Measurements from ENCODE around the gene ALG14. TPM values are rescaled to one million over a fixed set of nuclear protein-coding genes. Genes with fewer than 3 reads are reported as not detected.

The ALG14 gene
- total RNA-seq, 1 donor from 2014 or later, result 4.6 TPM

- intact Hi-C loops (cut with DNase I), result loop anchor here (5.0 kb wide), 1 partner anchor 185 kb away; no protein-coding TSS in a partner anchor
- Histone ChIP-seq H3K27me3 (ENCODE audit: low read depth) (no peaks in the 10 kb centered on the region), H3K4me3 (no peak overlapping the region), H3K36me3 (no peaks in the 10 kb centered on the region), H3K4me1 (peaks cover 19% of the 10 kb centered on the region), H3K9me3 (no peaks in the 10 kb centered on the region), H3K27ac (peak overlapping the region; percentile 57)
- peak; percentile 23 to 45 for ATAC-seq
- DNase-seq, result no peak
- no peak for TF ChIP-seq CTCF (IDR thresholded peaks at IDR 0.05)
These were observed 30.5 kb downstream of the ALG14 start for GRCh38 chr1:95042286-95042685.

- intact Hi-C loops (cut with DNase I), result loop anchor here (5.0 kb wide), 1 partner anchor 184 kb away; no protein-coding TSS in a partner anchor
- peak; percentile 85 to 90 for ATAC-seq
- peak overlapping the region; percentile 57 for H3K27ac ChIP-seq
- H3K36me3 ChIP-seq, result no peaks in the 10 kb centered on the region
- peak; percentile 71 for TF ChIP-seq CTCF (IDR thresholded peaks at IDR 0.05)
- peaks cover 19% of the 10 kb centered on the region for H3K4me1 ChIP-seq
- no peak overlapping the region for H3K4me3 ChIP-seq
- no peaks in the 10 kb centered on the region for H3K9me3 ChIP-seq
- no peak for DNase-seq
- no peaks in the 10 kb centered on the region for H3K27me3 ChIP-seq (ENCODE audit: low read depth)
These were observed 31.1 kb downstream of the ALG14 start for GRCh38 chr1:95041491-95042165.

- Histone ChIP-seq H3K4me1 (peaks cover 19% of the 10 kb centered on the region), H3K27me3 (ENCODE audit: low read depth) (no peaks in the 10 kb centered on the region), H3K4me3 (no peak overlapping the region), H3K27ac (no peak overlapping the region), H3K36me3 (no peaks in the 10 kb centered on the region), H3K9me3 (no peaks in the 10 kb centered on the region)
- ATAC-seq, result no peak
- intact Hi-C loops (cut with DNase I), result loop anchor here (5.0 kb wide), 1 partner anchor 183 kb away; no protein-coding TSS in a partner anchor
- no peak for DNase-seq
- TF ChIP-seq CTCF (IDR thresholded peaks at IDR 0.05), result no peak
These were observed 32.7 kb downstream of the ALG14 start for GRCh38 chr1:95040032-95040525.

- Histone ChIP-seq H3K27ac (no peak overlapping the region), H3K36me3 (no peaks in the 10 kb centered on the region), H3K4me1 (peaks cover 19% of the 10 kb centered on the region), H3K27me3 (ENCODE audit: low read depth) (no peaks in the 10 kb centered on the region), H3K4me3 (no peak overlapping the region), H3K9me3 (no peaks in the 10 kb centered on the region)
- TF ChIP-seq CTCF (IDR thresholded peaks at IDR 0.05), result no peak
- intact Hi-C loops (cut with DNase I), result loop anchor here (5.0 kb wide), 1 partner anchor 182 kb away; no protein-coding TSS in a partner anchor
- no peak for DNase-seq
- no peak for ATAC-seq
These were observed 33.3 kb downstream of the ALG14 start for GRCh38 chr1:95039360-95040031.

GRCh38 chr1:95035536-95035935 is 37.2 kb downstream of the ALG14 start:
- no peaks in the 10 kb centered on the region for H3K36me3 ChIP-seq
- H3K9me3 ChIP-seq, result no peaks in the 10 kb centered on the region
- H3K4me1 ChIP-seq, result no peaks in the 10 kb centered on the region
- TF ChIP-seq CTCF (IDR thresholded peaks at IDR 0.05), result no peak
- intact Hi-C loops (cut with DNase I), result no loop called here
- ATAC-seq (no peak), DNase-seq (no peak)
- H3K4me3 ChIP-seq, result no peak overlapping the region
- H3K27ac ChIP-seq, result no peak overlapping the region
- no peaks in the 10 kb centered on the region for H3K27me3 ChIP-seq (ENCODE audit: low read depth)
